Cerebellar nuclear complex (tissue), 1 donor: Measurements from ENCODE around the gene EGFL8.
A peak's percentile ranks its signal among the peaks of the same experiment; 100 is the strongest.
"Not testable (repeated sequence)": the region's sequence is repeated elsewhere in the genome, so short reads cannot be mapped to it uniquely, and the experiment has no call there.

Experiments
- DNase-seq, 2 experiments: peaks; one replicate each; lab custom pipeline; 2025; lab: John Stamatoyannopoulos, UW

The EGFL8 gene

DNA sequence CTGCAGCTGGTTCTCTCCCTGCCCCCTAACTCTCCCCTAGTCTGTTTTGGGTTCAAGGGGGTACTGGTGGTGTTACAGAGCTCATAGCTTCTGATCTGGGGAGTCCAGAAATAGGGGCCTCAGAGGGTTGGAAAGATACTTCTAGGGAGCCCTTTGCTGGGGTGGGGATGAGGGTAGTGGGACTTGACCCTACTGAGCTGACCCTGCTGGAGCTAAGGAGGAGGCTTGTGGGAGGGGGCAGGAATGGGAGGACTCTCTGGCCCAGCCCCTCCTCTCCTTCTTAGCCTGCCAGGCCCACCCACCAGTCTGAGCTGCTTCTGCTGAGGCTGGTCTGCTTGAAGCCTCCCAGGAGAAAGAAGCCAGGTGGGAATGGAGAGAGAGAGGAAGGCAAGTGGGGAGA, at the start of gene EGFL8:
Gene EGFL8, plus strand, starts transcription at position 301 of the 400 bp plus-strand sequence. CDS start 1,571 bp downstream, outside the sequence.
- DNase-seq = no peak

DNA sequence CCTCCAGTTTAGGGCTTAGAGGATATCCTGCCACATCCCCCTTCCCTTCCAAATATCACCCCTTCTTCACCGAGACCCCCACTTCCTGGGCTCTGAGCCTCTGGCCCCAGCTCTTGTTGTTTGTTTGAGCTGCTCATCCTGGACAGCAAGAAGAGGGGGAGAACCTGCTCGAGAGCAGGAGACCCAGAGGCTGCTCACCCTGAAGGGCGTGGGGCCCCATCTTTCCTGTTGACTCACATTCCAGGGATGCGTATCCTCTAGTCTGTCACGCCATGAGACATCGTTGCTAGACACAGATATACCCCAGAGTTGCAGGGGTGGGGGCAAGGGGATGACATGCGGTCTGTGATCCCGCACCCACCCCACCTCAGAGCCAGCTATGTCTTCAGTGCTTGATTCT, 49.6 kb upstream of the EGFL8 start:
- DNase-seq = no peak

DNA sequence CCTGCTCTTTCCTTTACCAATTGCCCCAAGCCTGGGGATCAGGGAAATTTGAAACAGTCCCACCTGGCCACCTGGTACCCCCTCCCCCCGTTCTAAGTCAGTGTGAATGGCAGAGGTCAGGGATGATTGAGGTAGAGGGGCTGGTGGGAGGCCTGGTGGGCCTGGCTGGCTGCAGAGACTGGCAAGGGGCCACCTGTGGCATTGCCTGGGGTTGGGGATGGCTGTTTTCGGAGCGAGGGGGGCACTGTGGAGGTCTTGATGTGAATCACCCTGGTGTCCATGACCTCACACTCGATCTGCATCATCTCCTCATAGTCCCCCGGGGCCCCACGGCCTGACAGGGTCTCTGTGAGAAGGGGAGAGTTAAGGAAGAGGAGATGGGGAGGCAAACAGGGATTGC, 48.8 kb upstream of the EGFL8 start:
- DNase-seq = no peak

DNA sequence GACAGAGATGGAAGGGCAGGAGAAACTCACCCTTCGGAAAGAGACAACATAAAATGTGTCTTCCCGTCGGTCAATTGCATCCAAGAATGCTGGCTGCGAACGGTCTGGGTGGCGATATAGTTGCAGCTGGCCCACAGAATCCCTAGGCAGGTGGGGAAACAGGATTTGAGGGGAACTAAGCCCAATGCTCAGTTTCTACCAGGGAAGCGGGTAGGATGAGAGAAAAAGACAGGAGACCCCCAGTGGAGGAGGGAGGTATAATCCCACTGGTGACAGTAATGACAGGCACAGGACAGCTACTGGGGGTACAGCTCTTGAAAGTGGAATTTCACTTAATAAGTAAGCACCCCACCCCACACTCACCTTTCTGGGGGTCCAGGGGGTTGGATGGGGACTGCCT, 47.7 kb upstream of the EGFL8 start:
- no peak for DNase-seq

DNA sequence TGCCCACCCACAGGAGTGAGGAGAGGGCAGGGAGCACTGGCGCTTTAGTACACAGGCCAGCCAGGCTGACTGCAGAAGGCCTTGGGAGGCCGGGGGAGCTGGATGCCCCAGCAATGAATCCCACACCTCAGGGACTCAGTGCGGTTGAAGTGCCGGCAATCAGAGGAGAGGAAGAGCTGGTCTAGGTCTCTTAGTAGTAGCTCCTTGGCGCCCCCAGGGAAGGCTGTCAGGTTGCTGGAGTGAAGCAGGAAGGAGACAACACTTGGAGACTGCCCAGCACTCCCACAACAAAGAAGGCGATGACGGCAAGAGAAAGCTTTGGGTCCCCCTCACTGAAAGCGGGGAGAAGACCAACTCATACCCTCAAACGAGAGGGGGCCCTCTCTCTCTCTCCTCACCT, 46.9 kb upstream of the EGFL8 start:
- DNase-seq = no peak

DNA sequence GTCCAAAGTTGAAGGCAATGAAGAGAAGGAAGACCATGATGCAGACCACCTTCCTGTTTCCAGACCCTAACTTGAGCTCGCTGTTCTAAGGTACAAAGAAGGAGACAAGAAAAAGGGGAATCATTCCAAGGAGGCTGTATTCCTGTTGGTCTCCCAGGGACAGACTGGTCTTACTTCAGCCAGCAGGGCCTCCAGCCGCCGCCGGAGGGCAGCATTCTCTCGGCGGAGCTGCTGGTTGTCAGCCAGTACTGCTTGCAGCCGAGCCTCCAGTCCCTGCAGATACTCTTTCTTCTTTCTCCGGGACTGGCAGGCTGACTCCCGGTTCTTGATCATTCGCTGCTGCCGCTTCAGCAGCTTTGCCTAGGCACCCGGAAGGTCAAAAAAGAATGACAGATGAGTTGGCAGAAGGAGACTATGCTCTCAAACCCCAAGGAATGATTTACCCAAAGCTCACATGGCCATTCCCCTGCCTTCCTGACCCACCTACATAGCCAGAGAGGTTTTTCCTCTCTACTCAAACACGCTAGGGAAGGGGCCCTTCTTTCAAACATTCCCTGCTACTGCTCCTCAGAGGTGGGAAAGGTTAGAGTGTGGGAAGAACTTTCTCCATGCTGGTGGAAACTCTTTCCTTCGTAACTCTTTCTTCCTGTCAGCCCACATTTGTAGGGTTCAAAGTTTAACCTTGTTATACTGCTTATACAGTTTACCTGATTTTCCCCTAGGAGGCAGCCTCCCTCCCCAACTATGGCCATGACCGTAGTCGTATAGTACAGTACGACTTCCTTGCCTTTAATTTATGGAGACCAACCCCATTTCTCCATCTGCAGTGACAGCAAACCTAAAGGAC, 45.4 kb upstream of the EGFL8 start:
- peak in 1 of 2 experiments; percentile 71 for DNase-seq

DNA sequence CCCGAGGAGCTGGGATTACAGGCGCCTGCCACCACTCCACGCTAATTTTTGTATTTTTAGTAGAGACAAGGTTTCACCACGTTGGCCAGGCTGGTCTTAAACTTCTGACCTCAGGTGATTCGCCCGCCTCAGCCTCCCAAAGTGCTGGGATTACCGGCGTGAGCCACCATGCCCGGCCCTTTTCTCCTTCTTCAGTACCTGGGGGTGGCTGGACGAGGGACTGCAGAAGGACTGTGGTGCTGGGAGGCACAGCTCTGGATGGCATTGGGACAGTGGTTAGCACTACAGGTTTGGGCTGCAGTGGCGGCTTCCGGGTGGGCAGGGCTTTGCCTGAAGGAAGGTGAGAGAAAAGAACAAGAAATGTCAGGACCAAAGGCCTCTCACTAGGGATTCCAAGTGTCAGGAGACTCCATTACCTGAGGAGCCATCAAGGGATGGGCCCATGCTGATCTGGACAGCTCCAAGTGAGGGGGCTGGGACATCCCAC, 43.8 kb upstream of the EGFL8 start:
- DNase-seq = no peak

DNA sequence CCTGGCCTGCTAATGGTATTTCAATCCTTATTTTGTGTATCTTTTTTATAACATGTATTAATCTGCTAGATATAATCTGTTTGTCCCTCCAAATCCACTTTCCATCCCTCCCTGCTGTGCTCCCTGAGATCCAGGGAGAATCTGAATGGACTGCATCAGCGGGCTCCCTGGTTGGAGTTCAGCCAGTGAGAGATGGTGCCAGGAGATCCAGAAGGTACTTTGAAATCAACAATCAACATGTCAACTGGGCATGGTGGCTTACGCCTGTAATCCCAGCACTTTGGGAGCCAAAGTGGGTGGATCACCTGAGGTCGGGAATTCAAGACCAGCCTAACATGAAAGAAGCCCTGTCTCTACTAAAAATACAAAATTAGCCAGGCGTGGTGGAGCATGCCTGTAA, 40.7 kb upstream of the EGFL8 start:
- DNase-seq = no peak

DNA sequence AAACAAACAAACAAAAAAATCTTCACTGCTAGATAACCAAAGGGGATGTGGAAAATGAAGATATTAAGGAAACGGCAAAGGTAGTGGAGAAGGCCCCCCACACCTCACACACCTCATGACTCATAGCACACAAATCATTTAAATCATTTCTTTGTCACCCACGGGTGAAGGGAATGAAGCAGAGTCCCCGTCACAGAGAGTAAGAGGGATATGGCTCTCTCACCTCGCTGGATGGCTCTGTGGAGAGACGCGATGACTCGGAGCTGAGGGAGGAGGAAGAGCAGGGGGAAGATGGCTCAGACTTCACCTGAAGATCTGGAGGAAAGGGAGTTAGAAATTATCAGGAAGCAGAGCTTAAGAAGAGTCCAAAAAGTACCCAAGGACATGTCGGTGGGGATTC, 37.5 kb upstream of the EGFL8 start:
- DNase-seq = no peak

DNA sequence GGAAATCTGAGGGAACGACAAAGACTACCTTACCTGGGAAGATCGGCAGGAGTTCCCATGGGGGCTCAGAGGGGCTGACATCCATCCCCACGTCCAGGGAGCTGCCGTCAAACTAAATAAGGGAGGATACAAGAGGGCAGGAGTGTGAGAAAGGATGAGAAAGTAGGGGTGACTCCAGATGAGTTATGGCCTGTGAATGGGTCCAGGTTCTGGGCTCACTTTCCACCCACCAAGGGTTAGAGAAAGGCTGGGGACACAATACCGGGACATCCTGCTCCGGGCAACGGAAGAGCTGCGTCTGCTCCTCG, 37.0 kb upstream of the EGFL8 start:
- DNase-seq = no peak

DNA sequence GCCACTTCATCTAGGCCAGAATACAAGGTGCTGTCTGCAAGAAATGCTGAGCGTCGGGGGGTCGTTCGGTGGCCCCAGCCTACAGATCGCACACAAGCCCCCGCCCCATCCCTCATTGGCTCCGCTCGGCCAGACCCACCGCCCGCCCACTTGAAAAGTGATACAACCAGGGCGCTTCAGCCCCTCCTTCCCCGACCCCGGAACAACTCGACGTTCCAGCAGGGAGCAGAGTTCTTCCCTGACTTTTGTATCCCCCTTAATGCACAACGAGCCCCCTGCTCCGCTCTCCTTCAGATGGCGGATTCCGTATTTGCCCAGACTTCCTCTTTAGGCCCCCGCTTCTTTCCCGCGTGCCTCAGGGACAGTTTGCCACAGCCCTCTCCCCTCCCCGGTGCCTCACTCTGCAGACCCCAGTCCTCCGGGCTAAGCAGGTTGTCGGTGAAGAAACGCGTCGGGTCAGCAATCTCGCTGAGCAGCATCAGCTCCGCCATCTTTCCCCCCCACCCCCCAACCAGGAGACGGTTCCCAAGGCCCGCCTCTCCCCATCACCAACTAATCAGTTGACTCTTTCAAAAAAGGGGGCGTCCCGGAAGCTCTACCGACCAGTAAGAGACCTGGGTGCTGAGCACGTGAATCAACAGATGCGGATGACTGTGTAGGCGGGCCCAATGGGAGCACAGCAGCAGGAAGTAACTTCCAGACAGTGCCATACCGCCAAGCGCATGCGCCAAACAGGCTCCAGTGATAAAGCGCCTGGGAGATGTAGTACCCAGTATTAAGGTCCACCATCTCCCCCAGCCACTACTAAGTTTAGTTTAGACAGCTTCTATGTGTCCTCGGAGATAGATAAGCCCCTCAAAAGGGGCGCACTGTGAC, 36.4 kb upstream of the EGFL8 start, which contains the start of gene ATF6B:
Gene ATF6B, minus strand, starts transcription at position 530 of the 876 bp plus-strand sequence. Its CDS starts 39 bp downstream, at position 491.
- peak; percentile 96 to 98 for DNase-seq

DNA sequence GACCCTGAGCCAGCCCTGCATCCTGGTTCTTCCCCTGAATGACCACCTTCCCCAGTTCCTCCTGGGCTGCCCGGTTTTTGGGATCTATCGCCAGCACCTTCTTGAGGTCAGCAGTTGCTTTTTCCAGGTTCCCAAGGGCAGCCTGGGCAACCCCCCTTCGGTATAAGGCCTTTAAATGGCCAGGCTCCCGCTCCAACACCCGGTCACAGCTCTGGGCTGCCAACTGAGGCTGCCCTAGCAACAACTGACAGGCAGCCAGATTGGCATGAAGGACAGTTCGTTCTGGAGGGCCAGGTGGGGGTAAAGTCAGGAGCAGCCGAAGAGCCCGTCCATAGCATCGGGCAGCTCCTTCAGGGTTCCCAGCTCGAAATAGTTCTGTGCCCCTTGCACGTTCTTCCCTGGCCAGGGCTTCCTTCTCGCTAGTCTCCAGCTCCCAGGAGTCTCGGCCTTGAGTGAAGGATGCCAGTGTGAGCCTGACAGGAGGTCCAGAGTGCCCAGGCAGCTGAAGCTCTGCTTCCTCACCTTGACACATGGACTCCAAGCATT, 35.6 kb upstream of the EGFL8 start:
- DNase-seq = no peak

DNA sequence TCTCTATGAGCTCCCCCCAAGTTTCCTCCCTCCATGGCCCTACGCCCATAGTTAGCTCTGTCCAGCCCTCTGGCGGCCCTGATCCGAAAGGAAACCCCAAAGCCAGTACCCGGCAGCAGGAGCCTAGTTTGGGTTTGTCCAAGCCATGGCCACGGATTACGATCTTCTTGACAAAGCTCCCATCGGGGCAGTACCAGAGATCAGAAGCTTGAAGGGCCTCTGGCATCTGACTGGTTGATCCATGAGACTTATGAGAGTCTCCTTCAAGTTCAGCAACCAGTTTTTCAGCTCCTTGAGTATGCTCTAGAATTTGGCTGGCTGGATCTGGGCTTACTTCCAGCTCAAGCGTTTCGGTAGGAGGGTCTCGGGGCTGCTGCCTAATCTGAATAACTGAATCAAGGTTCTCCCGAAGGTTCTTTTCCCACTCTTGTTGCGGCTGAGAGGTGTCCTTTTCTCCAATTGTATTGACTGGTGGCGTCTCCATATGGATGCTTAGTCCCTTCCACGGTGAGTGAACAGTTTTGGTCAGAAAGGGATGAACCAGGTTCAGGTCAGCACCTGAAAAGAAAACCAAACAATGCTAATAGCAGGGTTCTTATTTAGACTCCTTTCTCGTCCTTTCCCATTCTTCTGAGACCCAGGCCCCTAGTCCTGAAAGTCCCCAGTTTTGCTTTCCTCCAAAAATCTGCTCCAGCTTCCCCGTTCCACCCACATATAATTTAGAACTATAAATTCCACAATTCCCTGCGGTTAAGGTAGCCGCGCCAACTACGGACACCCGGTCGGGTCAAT, 34.9 kb upstream of the EGFL8 start:
- DNase-seq = no peak

DNA sequence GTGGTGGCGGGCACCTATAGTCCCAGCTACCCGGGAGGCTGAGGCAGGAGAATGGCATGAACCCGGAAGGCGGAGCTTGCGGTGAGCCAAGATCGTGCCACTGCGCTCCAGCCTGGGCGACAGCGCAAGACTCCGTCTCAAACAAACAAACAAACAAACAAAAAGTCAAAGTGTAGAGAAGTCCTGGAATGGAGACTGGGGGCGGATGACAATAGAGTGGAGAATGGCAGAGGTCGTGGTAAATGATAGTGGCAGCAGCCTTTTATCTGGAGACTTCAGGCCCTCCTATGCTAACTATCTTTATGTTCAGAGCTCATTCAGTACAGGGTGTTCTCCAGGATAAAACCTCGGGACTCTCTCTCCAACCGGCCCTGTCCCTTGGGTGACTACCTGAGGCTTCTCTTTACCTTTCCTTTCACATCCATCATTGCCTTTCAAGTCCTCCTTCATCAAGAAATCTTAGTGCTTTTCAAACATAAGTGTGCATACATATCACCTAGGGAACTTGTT, 32.9 kb upstream of the EGFL8 start:
- DNase-seq = no peak

DNA sequence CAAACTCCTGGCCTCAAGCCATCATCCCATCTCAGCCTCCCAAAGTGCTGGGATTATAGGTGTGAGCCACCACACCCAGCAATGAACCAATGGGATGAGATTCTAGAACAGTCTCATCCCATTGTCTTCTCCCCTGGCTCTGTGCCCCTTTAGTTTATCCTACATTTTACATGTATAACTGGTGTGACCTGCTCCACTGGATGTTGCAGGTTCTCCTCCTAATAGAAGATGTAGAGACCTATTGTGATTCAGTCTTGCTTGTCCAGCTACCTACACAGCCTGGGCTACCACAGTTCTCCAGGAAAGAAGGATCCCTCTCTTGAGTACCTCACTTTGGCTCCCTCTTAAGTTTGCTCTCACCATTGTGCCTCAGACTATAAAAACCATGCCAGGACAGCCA, 32.3 kb upstream of the EGFL8 start:
- DNase-seq = no peak

DNA sequence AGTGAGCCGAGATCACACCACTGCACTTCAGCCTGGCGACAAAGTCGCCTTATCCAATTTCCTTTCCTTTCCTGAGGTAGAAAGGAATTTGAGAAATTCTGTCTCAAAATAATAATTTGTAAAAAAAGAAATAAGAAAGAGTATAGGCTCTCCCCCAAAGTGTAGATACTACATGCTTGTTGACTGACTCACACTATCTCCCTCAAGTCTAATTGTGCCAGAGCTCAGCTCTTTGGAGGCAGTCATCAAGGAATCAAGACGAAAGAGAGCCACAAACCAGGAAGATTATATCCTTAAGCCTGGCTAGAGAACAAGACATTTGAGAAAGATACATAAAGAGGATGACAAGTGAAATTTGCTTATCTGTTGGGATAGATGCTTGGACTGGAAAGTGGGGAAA, 30.6 kb upstream of the EGFL8 start:
- no peak for DNase-seq

DNA sequence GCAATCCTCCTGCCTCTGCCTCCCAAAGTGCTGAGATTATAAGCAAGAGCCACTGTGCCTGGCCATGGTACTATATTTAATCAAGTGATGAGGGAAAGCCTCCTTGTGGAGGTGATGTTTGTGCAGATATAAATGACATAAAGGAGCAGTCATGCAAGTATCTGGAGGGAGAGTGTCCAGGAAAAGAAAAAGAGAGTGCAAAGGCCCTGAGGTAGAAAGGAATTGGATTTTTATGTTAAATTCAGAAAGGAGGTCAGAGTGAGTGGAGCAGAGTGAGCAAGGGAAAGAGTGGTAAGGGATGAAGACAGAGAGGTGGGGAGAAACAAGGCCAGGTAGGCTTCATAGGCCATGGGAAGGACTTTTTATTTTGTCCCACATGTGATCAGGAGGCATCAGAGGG, 26.9 kb upstream of the EGFL8 start:
- DNase-seq = no peak

DNA sequence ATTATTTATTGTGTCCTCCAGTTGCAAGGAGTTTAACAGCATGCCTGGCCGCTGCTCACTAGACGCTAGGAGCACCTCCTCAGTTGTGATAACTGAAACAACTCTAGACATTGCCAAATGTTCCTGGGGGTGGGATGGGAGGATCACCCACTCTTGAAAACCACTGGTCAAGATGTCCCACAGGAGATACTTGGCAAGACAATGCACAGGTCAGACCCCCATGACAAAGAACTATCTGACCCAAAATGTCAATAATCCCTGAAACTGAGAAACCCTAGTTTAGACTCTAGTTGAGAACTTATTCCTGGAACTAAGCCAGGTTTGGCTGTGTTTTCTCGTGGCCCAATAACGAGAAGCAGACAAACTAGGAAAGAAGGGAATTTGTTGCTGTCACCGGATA, 24.8 kb upstream of the EGFL8 start:
- DNase-seq = no peak

DNA sequence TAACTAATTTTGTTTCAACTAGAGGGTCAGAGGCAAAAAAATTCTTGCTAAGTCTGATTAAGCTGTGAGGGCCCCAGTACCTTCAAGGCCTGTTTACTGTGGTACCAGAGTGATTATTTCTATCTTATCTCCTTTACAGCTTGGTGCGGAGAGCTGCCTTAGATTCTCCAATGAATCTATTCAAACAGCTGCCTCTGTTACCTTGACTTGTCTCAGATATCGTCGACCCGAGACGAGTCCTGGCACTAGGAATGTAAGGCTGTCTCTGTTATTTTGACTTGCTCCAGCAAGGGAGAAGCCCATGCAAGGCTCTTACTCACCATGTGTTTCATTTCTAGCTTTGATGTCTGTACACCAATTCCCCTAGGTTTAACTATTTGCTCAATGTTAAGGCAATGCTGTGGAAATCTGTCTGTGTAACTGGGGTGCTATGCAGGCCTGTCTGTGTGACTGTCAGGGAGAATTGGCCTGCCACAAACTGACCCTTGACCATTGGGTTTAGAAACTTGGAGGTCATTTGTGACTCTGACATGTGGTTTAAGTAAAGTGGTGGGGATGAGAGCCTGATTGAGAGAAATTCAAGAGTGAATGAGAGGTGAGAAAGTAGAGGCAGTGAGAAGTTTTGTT, 23.9 kb upstream of the EGFL8 start:
- DNase-seq = no peak

DNA sequence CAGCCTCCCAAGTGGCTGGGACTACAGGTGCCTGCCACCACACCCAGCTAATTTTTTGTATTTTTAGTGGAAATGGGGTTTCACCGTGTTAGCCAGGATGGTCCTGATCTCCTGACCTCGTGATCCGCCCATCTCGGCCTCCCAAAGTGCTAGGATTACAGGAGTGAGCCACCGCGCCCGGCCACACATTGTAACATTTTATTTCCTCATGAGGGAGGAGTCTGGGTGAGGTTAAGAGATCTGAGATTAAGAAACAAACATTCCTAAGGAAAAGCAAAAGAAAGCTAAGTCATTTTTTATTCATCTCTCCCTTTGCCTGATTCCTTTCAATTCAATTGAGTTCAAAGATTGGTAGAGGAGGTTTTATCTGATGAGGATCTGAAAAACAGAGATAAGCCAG, 20.2 kb upstream of the EGFL8 start:
- DNase-seq = not testable (repeated sequence)

DNA sequence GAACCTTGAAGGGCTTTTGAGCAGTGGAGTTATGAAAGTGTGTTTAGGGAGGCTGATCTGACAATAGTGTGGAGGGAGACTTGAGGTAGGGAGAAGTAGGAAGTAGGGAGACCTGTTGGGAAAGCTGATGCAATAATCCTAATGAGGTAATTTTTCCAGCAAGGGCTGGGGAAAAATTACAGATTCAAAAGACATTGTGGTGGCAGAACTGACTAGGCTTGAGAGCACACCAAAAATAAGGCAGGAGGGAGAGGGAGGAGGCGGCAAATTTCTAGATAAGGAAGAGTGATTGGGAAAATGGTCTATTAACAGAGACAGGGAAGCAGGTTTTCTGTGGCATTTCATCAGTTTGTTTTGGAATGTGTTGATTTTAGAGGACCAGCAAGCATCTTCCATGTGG, 18.1 kb upstream of the EGFL8 start:
- DNase-seq = no peak
